ENCODE data around the gene SLC24A3.

SLC24A3 gene

GRCh38 chr20:19501476-19502115 lies 289.2 kb downstream of the SLC24A3 start:
- H3K27ac ChIP-seq = no peak overlapping the region
- no peak for TF ChIP-seq ZFX (IDR thresholded peaks at IDR 0.05; ENCODE audit: borderline replicate concordance)
- TF ChIP-seq, protein P1, sequence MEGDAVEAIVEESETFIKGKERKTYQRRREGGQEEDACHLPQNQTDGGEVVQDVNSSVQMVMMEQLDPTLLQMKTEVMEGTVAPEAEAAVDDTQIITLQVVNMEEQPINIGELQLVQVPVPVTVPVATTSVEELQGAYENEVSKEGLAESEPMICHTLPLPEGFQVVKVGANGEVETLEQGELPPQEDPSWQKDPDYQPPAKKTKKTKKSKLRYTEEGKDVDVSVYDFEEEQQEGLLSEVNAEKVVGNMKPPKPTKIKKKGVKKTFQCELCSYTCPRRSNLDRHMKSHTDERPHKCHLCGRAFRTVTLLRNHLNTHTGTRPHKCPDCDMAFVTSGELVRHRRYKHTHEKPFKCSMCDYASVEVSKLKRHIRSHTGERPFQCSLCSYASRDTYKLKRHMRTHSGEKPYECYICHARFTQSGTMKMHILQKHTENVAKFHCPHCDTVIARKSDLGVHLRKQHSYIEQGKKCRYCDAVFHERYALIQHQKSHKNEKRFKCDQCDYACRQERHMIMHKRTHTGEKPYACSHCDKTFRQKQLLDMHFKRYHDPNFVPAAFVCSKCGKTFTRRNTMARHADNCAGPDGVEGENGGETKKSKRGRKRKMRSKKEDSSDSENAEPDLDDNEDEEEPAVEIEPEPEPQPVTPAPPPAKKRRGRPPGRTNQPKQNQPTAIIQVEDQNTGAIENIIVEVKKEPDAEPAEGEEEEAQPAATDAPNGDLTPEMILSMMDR (IDR thresholded peaks at IDR 0.05) = no peak

DNA sequence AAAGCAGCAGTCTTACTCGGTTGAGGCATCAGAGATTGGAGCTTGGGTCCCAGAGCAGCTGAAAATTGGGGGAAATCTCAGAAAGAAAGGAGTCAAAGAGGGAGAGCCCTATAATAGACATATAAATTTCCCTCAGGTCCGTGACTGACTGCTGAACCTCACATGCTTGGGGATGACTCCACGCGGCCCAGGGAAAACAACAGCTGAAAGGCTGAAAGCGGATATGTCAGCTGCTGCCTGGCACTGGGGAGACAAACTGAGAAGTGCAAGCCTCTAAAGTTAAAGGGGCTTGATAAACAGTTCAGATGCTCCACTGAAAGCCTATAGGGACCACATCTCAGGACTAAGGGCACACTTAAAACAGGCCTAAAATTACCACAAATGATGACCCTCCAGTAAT lies 289.7 kb downstream of the SLC24A3 start:
- TF ChIP-seq, protein P1 (IDR thresholded peaks at IDR 0.05) = no peak
- no peak for TF ChIP-seq ZFX (IDR thresholded peaks at IDR 0.05; ENCODE audit: borderline replicate concordance)
- no peak overlapping the region for H3K27ac ChIP-seq

DNA sequence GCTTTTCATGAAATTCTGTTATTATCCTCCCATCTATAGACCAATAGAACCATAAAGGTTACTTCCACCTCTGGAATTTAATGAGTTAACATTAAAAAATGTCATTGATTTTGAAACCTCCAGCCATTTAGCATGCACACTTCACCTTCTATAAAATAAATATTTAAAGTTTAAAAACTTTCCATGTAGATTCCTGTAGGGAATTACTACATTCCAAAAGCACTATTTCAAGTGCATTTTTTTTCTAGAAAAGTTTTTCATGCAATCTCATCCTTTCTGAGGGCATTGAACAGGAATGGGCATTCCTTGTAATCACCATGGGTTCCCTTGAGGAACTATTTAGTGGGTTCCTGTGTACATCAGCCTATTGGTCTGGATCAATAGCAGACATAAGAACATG lies 291.8 kb downstream of the SLC24A3 start:
- TF ChIP-seq, protein P1 (IDR thresholded peaks at IDR 0.05) = no peak
- no peak for TF ChIP-seq ZFX (IDR thresholded peaks at IDR 0.05; ENCODE audit: borderline replicate concordance)
- H3K27ac ChIP-seq = no peak overlapping the region

- TF ChIP-seq, protein P1 (IDR thresholded peaks at IDR 0.05) = no peak
- TF ChIP-seq ZFX (IDR thresholded peaks at IDR 0.05; ENCODE audit: borderline replicate concordance) = no peak
- H3K27ac ChIP-seq = no peak overlapping the region
Observed at GRCh38 chr20:19506021-19506420, 293.6 kb downstream of the SLC24A3 start.

GRCh38 chr20:19508449-19508848 lies 296.0 kb downstream of the SLC24A3 start:
- TF ChIP-seq ZFX (IDR thresholded peaks at IDR 0.05; ENCODE audit: borderline replicate concordance) = no peak
- TF ChIP-seq, protein P1 (IDR thresholded peaks at IDR 0.05) = no peak

GRCh38 chr20:19510611-19511010 lies 298.2 kb downstream of the SLC24A3 start:
- no peak overlapping the region for H3K27ac ChIP-seq
- TF ChIP-seq, protein P1 (IDR thresholded peaks at IDR 0.05) = no peak
- TF ChIP-seq ZFX (IDR thresholded peaks at IDR 0.05; ENCODE audit: borderline replicate concordance) = no peak

More at GRCh38 chr20:19508449-19508848, 296.0 kb downstream of the SLC24A3 start:
- H3K27ac ChIP-seq = no peak overlapping the region

DNA sequence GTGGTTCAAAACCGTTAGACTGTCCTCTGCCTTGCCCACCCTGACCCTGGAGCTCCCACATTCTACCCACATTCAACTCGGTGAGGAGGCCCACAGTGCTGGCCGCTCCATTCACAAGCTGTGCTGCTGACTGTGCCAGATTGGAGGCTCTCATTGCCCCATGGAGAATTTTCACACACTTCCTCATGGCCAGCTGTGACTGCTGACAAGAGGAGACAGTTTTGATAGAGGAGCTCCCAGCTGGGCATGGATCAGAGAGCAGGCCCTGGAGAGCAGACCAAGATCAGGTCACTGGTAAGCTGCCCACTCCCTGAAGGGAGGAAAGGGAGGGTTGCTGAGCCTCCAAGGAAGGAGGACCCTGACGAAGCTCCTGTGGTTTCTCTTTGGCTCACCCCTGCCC lies 299.5 kb downstream of the SLC24A3 start:
- TF ChIP-seq, protein P1 (IDR thresholded peaks at IDR 0.05) = no peak
- TF ChIP-seq ZFX (IDR thresholded peaks at IDR 0.05; ENCODE audit: borderline replicate concordance) = no peak

More for the DNA sequence above, 299.5 kb downstream of the SLC24A3 start:
- H3K27ac ChIP-seq = no peak overlapping the region
